ENCODE results near the gene CELF4. TPM values are rescaled to one million over a fixed set of nuclear protein-coding genes. Genes with fewer than 3 reads are reported as not detected.

CELF4 gene
- total and polyA plus RNA-seq, 2 of the 4 experiments (the other 2 are of a cell fraction): not detected

- WGBS, 2 experiments (ENCODE audit: extremely low coverage in 2 of 2, insufficient read length in 1 of 2): no CpG with 5 or more reads among the region's 2 CpGs
- H4K8ac ChIP-seq (ENCODE audit: low read depth in 2 of 2, low read length in 2 of 2): no peak overlapping the region
- H3K56ac ChIP-seq (ENCODE audit: extremely low read depth, insufficient read depth, low read length): no peak overlapping the region
- no peak overlapping the region for H3K18ac ChIP-seq (ENCODE audit: low read depth, low read length)
- no peak overlapping the region for H3K14ac ChIP-seq (replicated peaks; ENCODE audit: low read depth, low read length)
- no peak overlapping the region for H3K23ac ChIP-seq (ENCODE audit: low read depth, low read length)
- H3K9me3 ChIP-seq (ENCODE audit: control insufficient read depth, insufficient read depth, low read length): no peaks in the 10 kb centered on the region
- H2BK5ac ChIP-seq (ENCODE audit: low read depth, low read length, poor library complexity, severe bottlenecking): no peak overlapping the region
- no peak overlapping the region for H2AK9ac ChIP-seq (replicated peaks; ENCODE audit: low read depth, low read length, poor library complexity)
- H4K20me1 ChIP-seq (ENCODE audit: insufficient read depth, low read length): no peaks in the 10 kb centered on the region
- H2AK5ac ChIP-seq (ENCODE audit: low read depth, low read length): no peak overlapping the region
- no peak overlapping the region for H2BK120ac ChIP-seq (ENCODE audit: low read depth, low read length)
- no peak overlapping the region for H2BK15ac ChIP-seq (ENCODE audit: low read depth, low read length)
- intact Hi-C loops (cut with micrococcal nuclease): no loop called here
- H4K5ac ChIP-seq (ENCODE audit: low read depth, low read length): no peak overlapping the region
- H3K79me1 ChIP-seq (ENCODE audit: low read depth in 1 of 2, low read length in 2 of 2): no peaks in the 10 kb centered on the region
- no peak overlapping the region for H3K4me2 ChIP-seq (ENCODE audit: low read depth, low read length)
- DNase-seq (no peak), ATAC-seq (ENCODE audit: low read depth) (no peak)
- no peak overlapping the region for H3K4ac ChIP-seq (ENCODE audit: low read depth, low read length)
- no peaks in the 10 kb centered on the region for H3K27me3 ChIP-seq (ENCODE audit: control insufficient read depth, insufficient read depth, low read length)
- no peak overlapping the region for H4K91ac ChIP-seq (ENCODE audit: insufficient read depth, low read depth, low read length)
- no peaks in the 10 kb centered on the region for H3K4me1 ChIP-seq (ENCODE audit: control insufficient read depth, insufficient read depth, low read length)
- H2BK20ac ChIP-seq (ENCODE audit: low read depth, low read length): no peak overlapping the region
- no peaks in the 10 kb centered on the region for H3K36me3 ChIP-seq (ENCODE audit: control insufficient read depth, insufficient read depth, low read length)
- TF ChIP-seq FOS (IDR thresholded peaks at IDR 0.05; ENCODE audit: low read depth, low read length) (no peak), RFX5 (IDR thresholded peaks at IDR 0.05; ENCODE audit: low read depth, low read length) (no peak), CHD1 (IDR thresholded peaks at IDR 0.05; ENCODE audit: low read depth, low read length) (no peak), ELK1 (IDR thresholded peaks at IDR 0.05; ENCODE audit: borderline replicate concordance, low read depth, low read length) (no peak), MXI1 (IDR thresholded peaks at IDR 0.05; ENCODE audit: borderline replicate concordance, low read depth, low read length) (no peak), SMC3 (IDR thresholded peaks at IDR 0.05; ENCODE audit: low read depth, low read length) (no peak), RAD21 (IDR thresholded peaks at IDR 0.05; ENCODE audit: low read length) (no peak), MAFK (IDR thresholded peaks at IDR 0.05; ENCODE audit: low read depth, low read length) (no peak), MAZ (IDR thresholded peaks at IDR 0.05; ENCODE audit: borderline replicate concordance, low read depth, low read length) (no peak), POLR2A (IDR thresholded peaks at IDR 0.05; ENCODE audit: low read depth, low read length) (no peak), USF2 (IDR thresholded peaks at IDR 0.05; ENCODE audit: low read depth, low read length) (no peak), NFE2L2 (IDR thresholded peaks at IDR 0.05; ENCODE audit: low read depth, low read length) (no peak), CTCF (conservative IDR thresholded peaks at IDR 0.05; ENCODE audit: low read depth, low read length) (no peak), BHLHE40 (IDR thresholded peaks at IDR 0.05; ENCODE audit: low read depth, low read length) (no peak), RCOR1 (IDR thresholded peaks at IDR 0.05; ENCODE audit: insufficient replicate concordance, low read length) (no peak), CEBPB (IDR thresholded peaks at IDR 0.05; ENCODE audit: low read depth, low read length) (no peak)
- BruUV-seq (replicated peaks): no TSS peak
- POLR2A ChIA-PET (ENCODE audit: unreplicated experiment): no interaction called here
- H2AFZ ChIP-seq (replicated peaks; ENCODE audit: low read length, poor library complexity): no peak overlapping the region
- in situ Hi-C loops (cut with MboI; ENCODE audit: low sequenced_read_pairs): no loop called here
- no peak overlapping the region for H3K27ac ChIP-seq (ENCODE audit: insufficient read depth, low read length)
- H3K4me3 ChIP-seq (ENCODE audit: insufficient read depth, low read depth, low read length): no peak overlapping the region
- dilution Hi-C loops (cut with HindIII; ENCODE audit: low sequenced_read_pairs, unreplicated experiment): no loop called here
- CTCF ChIA-PET: no interaction called here
- no peak overlapping the region for H3K9ac ChIP-seq (ENCODE audit: low read depth, low read length)
- H3K9me1 ChIP-seq (ENCODE audit: insufficient read depth, low read length): no peaks in the 10 kb centered on the region
Observed at GRCh38 chr18:37582261-37582660, 16.7 kb upstream of the CELF4 start.
